ENCODE measurements around the gene BSND. TPM values are rescaled to one million over a fixed set of nuclear protein-coding genes. Genes with fewer than 3 reads are reported as not detected.

Gene BSND
- total and polyA plus RNA-seq, 9 of the 15 experiments (the other 6 are each of a cell fraction or from before 2014, with no cell fraction given): not detected

GRCh38 chr1:55050283-55050682, 51.5 kb downstream of the BSND start:
- in situ Hi-C loops (cut with MboI) (no loop called here), intact Hi-C loops (cut with micrococcal nuclease) (no loop called here)
- Histone ChIP-seq H3K27ac (ENCODE audit: extremely low read depth, low read depth, low read length) (no peak overlapping the region), H3K4me1 (replicated peaks in 1 of 2; ENCODE audit: control insufficient read depth in 2 of 2, insufficient read depth in 2 of 2, low read length in 2 of 2) (peaks cover 0 to 5% of the 10 kb centered on the region in 2 experiments; a peak in 2 of 5 replicates), H3K36me3 (ENCODE audit: control insufficient read depth, insufficient read depth, low read length) (peaks cover 95% of the 10 kb centered on the region; the same call in 2 of the 3 replicates), H3K79me2 (ENCODE audit: control insufficient read depth, insufficient read depth, low read length) (peaks cover 26% of the 10 kb centered on the region; the same call in 2 of the 3 replicates), H3K4me2 (ENCODE audit: insufficient read depth, low read length) (no peak overlapping the region), H3K9ac (ENCODE audit: insufficient read depth in 1 of 2, low read depth in 2 of 2, low read length in 2 of 2) (peak overlapping the region in 1 of 2 experiments; percentile 58; a peak in 1 of 4 replicates), H3K9me1 (ENCODE audit: control insufficient read depth, insufficient read depth, low read length) (no peaks in the 10 kb centered on the region), H2AFZ (ENCODE audit: low read depth, low read length) (no peak overlapping the region), H4K20me1 (replicated peaks; ENCODE audit: control insufficient read depth, insufficient read depth, low read length) (peaks cover 5% of the 10 kb centered on the region; the same call in 1 of the 2 replicates), H3K9me3 (replicated peaks; ENCODE audit: control insufficient read depth, insufficient read depth, low read depth, low read length) (no peaks in the 10 kb centered on the region), H3K27me3 (ENCODE audit: control insufficient read depth in 2 of 2, insufficient read depth in 2 of 2, low read length in 2 of 2) (no peaks in the 10 kb centered on the region), H3K4me3 (no peak overlapping the region)
- CTCF ChIA-PET (ENCODE audit: low intra/inter-chr PET ratio): interaction anchor here (0.6 kb wide), 1 partner anchor 32 kb away, joined by 3 read pairs; no protein-coding TSS in a partner anchor
- POLR2A ChIA-PET: interaction anchor here (1.0 to 4.1 kb wide), 4 partner anchors 10 to 105 kb away, joined by 3 to 24 read pairs (median 5); no protein-coding TSS in a partner anchor
- 74% methylated on average over 9 of the region's 9 CpGs for WGBS (ENCODE audit: insufficient coverage, low coverage, missing lambda C conversion rate)
- DNase-seq (ENCODE audit: extremely low read depth in 1 of 4, low spot score in 3 of 4) (no peak), ATAC-seq (no peak), FAIRE-seq (no peak)
- no TSS peak for BruUV-seq (replicated peaks)
- TF ChIP-seq ETS1 (conservative IDR thresholded peaks at IDR 0.05; ENCODE audit: control insufficient read depth, low read depth, low read length): no peak
- TF ChIP-seq RAD21 (CRISPR knock-in tag; conservative IDR thresholded peaks at IDR 0.05 in 1 of 2, IDR thresholded peaks at IDR 0.05 in 1 of 2): no peak
- TF ChIP-seq ZBTB2 (IDR thresholded peaks at IDR 0.05): no peak
- no peak for TF ChIP-seq NFXL1 (CRISPR knock-in tag; IDR thresholded peaks at IDR 0.05)
- no peak for TF ChIP-seq VEZF1 (CRISPR knock-in tag; IDR thresholded peaks at IDR 0.05)
- TF ChIP-seq JUNB (CRISPR knock-in tag; conservative IDR thresholded peaks at IDR 0.05): no peak
- no peak for TF ChIP-seq TCF15 (CRISPR knock-in tag; IDR thresholded peaks at IDR 0.05)
- no peak for TF ChIP-seq MTA1 (IDR thresholded peaks at IDR 0.05; ENCODE audit: borderline replicate concordance)
- TF ChIP-seq ZNF232 (CRISPR knock-in tag; IDR thresholded peaks at IDR 0.05): no peak
- TF ChIP-seq SAP30 (IDR thresholded peaks at IDR 0.05; ENCODE audit: borderline replicate concordance, insufficient read depth, low read depth, low read length, poor library complexity, severe bottlenecking): no peak
- no peak for TF ChIP-seq DEAF1 (CRISPR knock-in tag; IDR thresholded peaks at IDR 0.05)
- TF ChIP-seq NR2C2 (CRISPR knock-in tag; IDR thresholded peaks at IDR 0.05): no peak
- no peak for TF ChIP-seq NR2C2 (tag; IDR thresholded peaks at IDR 0.05)
- TF ChIP-seq EP300 (IDR thresholded peaks at IDR 0.05; ENCODE audit: low read length): no peak
